ENCODE data around the gene XYLT1.

- TF ChIP-seq CTCF (conservative IDR thresholded peaks at IDR 0.05), result no peak
- TF ChIP-seq EZH2 (IDR thresholded peaks at IDR 0.05; ENCODE audit: low read depth), result no peak
Measured at GRCh38 chr16:17354685-17355084, 116.1 kb downstream of the XYLT1 start.

Data from PC-9 (cell line).